Esophagus squamous epithelium (tissue), 4 donors: ENCODE data around the gene COX19.

Source experiments
- POLR2A ChIP-seq, 4 donors: fragments of 450-650 bp; IDR thresholded peaks; one replicate each; pipeline ENCODE4 v1.6.1; 2017; ENCODE audit warnings: antibody characterized with exemption in 4 of 4, mild to moderate bottlenecking in 4 of 4, moderate library complexity in 3 of 4
- TF ChIP-seq, protein P1 (sequence below), 6 experiments: fragments of 450-650 bp in 4 of 6; fragments of 200-600 bp in 2 of 6; sonication (generic) in 2 of 6; IDR thresholded peaks; one replicate each; pipeline ENCODE4 v1.5.1; 2016 to 2019; ENCODE audit warnings: antibody characterized with exemption in 6 of 6, mild to moderate bottlenecking in 4 of 6, moderate library complexity in 4 of 6

DNA sequence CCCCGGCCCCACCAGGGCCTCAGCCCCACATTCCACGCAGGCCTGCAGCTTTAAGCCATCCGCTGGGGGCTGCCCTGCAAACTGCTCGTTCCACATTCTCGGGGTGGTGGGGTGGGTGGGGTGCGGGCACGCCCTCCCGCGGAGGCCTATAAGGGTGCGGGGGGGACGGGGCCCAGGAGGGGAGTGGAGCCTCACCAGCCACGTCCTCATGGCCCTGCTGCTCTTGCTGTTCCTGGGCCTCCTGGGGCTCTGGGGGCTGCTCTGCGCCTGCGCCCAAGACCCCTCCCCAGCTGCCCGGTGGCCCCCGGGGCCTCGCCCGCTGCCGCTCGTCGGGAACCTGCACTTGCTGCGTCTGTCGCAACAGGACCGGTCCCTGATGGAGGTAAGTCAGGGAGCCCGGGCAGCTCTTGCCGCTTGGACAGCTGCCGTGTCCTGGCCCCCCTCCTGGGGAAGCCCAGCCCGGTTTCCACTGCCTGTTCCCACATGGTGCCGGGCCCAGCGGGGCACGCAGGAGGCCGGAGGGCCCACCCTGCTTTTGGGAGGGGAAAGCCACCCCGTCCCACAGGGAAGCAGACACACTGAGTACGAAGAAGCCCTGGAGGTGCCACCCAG lies 7.8 kb upstream of the COX19 start, which contains the start of gene CYP2W1:
- TF ChIP-seq, protein P1, sequence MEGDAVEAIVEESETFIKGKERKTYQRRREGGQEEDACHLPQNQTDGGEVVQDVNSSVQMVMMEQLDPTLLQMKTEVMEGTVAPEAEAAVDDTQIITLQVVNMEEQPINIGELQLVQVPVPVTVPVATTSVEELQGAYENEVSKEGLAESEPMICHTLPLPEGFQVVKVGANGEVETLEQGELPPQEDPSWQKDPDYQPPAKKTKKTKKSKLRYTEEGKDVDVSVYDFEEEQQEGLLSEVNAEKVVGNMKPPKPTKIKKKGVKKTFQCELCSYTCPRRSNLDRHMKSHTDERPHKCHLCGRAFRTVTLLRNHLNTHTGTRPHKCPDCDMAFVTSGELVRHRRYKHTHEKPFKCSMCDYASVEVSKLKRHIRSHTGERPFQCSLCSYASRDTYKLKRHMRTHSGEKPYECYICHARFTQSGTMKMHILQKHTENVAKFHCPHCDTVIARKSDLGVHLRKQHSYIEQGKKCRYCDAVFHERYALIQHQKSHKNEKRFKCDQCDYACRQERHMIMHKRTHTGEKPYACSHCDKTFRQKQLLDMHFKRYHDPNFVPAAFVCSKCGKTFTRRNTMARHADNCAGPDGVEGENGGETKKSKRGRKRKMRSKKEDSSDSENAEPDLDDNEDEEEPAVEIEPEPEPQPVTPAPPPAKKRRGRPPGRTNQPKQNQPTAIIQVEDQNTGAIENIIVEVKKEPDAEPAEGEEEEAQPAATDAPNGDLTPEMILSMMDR (IDR thresholded peaks at IDR 0.05) = no peak
- TF ChIP-seq POLR2A (IDR thresholded peaks at IDR 0.05) = no peak
